HG03469 (cell line): ENCODE results near the gene GRAMD1A.
"Not testable (repeated sequence)": the region's sequence is repeated elsewhere in the genome, so short reads cannot be mapped to it uniquely, and the experiment has no call there.

Experiments
- ATAC-seq: cut with Tn5 transposase; IDR thresholded peaks from one replicate; pipeline ENCODE4 v1.9.1; 2021; ENCODE audit warnings: mild to moderate bottlenecking, moderate library complexity, moderate number of reproducible peaks; ENCODE audit not compliant: unreplicated experiment

The GRAMD1A gene

GRCh38 chr19:34976611-34977010, 23.5 kb upstream of the GRAMD1A start:
- no peak for ATAC-seq

- ATAC-seq, result no peak
Measured at GRCh38 chr19:34979819-34980640, 20.1 kb upstream of the GRAMD1A start.

GRCh38 chr19:34982275-34982674, 17.8 kb upstream of the GRAMD1A start:
- no peak for ATAC-seq

- ATAC-seq, result no peak
Measured at GRCh38 chr19:34983786-34984185, 16.3 kb upstream of the GRAMD1A start.

- ATAC-seq, result no peak
Measured at GRCh38 chr19:34984287-34984686, 15.8 kb upstream of the GRAMD1A start.

- ATAC-seq, result no peak
Measured at GRCh38 chr19:34985249-34986022, 14.7 kb upstream of the GRAMD1A start.

- no peak for ATAC-seq
Measured at GRCh38 chr19:34988119-34988518, 12.0 kb upstream of the GRAMD1A start.

GRCh38 chr19:34989298-34989697, 10.8 kb upstream of the GRAMD1A start:
- no peak for ATAC-seq

GRCh38 chr19:34990578-34991192, 9.4 kb upstream of the GRAMD1A start:
- no peak for ATAC-seq

GRCh38 chr19:34991542-34992333, 8.4 kb upstream of the GRAMD1A start:
- ATAC-seq, result no peak

GRCh38 chr19:34992582-34992981, 7.5 kb upstream of the GRAMD1A start:
- ATAC-seq, result not testable (repeated sequence)

GRCh38 chr19:34994286-34994642, 5.9 kb upstream of the GRAMD1A start:
- ATAC-seq, result no peak

GRCh38 chr19:34994643-34995541, 5.2 kb upstream of the GRAMD1A start:
- ATAC-seq, result no peak

GRCh38 chr19:34995551-34995950, 4.6 kb upstream of the GRAMD1A start:
- ATAC-seq, result no peak

- ATAC-seq, result no peak
Measured at GRCh38 chr19:34997071-34997617, 3.0 kb upstream of the GRAMD1A start.

- ATAC-seq, result not testable (repeated sequence)
Measured at GRCh38 chr19:34998224-34998623, 1.9 kb upstream of the GRAMD1A start.

GRCh38 chr19:34998777-34999497, 1.2 kb upstream of the GRAMD1A start:
- no peak for ATAC-seq

GRCh38 chr19:35000338-35000646, 169 bp downstream of the GRAMD1A start:
- ATAC-seq, result no peak
